GM19099 (cell line): ENCODE measurements around the gene GRIFIN.

Source experiments
- POLR2A ChIP-seq: IDR thresholded peaks from 3 replicates; pipeline ENCODE4 v1.6.1; 2011; ENCODE audit warnings: low read depth; ENCODE audit not compliant: insufficient read length; ENCODE audit errors: extremely low read depth

The GRIFIN gene

GRCh38 chr7:2437537-2438148 is 38.6 kb downstream of the GRIFIN start:
- no peak for TF ChIP-seq POLR2A

- TF ChIP-seq POLR2A: no peak
Measured at GRCh38 chr7:2437136-2437535, 39.1 kb downstream of the GRIFIN start.

GRCh38 chr7:2436341-2437104 is 39.7 kb downstream of the GRIFIN start:
- no peak for TF ChIP-seq POLR2A

GRCh38 chr7:2435146-2435545 is 41.1 kb downstream of the GRIFIN start:
- no peak for TF ChIP-seq POLR2A

GRCh38 chr7:2433713-2434550 is 42.3 kb downstream of the GRIFIN start:
- no peak for TF ChIP-seq POLR2A

GRCh38 chr7:2432910-2433712 is 43.1 kb downstream of the GRIFIN start:
- TF ChIP-seq POLR2A: no peak

- TF ChIP-seq POLR2A: no peak
Measured at GRCh38 chr7:2431260-2431867, 44.8 kb downstream of the GRIFIN start.

- TF ChIP-seq POLR2A: no peak
Measured at GRCh38 chr7:2425749-2426148, 50.4 kb downstream of the GRIFIN start.
